ENCODE results near the gene ERRFI1.

ERRFI1 gene

DNA sequence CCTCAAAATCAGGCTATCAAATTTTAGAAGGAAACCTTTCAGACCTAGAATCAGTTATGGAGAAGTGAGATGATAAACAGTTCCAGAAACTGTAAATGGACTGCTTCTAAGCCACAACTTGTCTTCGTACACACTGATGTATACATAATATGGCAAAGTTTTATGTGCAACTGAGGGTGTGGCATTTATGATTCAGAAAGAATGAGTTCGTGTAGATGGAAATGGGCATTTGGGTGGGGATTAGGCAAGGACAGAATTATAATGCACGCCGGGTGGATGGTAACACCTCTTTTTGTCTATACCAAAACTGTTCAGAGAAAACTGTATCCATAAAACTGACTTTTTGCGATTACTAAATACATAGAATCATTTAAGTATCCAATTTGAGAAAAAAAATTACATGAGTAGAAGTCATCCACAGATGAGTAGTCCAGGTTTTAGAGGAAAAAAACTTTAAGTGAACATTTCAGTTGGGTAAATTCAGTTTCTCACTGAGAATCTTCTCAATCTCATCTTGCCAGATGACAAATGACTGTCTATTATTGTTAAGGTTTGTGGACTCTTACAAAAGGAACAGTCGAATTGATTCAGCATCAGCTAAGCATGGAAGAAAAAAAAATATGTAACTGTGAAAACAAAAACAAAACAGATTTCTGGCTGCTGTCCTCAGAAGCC is 22.5 kb downstream of the ERRFI1 start:
- DNase-seq (ENCODE audit: low read depth in 2 of 2), result no peak

- no peak for DNase-seq (ENCODE audit: low read depth in 2 of 2)
Observed at GRCh38 chr1:8002921-8003320, 23.2 kb downstream of the ERRFI1 start.

- DNase-seq (ENCODE audit: low read depth in 2 of 2), result no peak
Observed at GRCh38 chr1:8002329-8002910, 23.7 kb downstream of the ERRFI1 start.

- no peak for DNase-seq (ENCODE audit: low read depth in 2 of 2)
Observed at GRCh38 chr1:7995437-7995836, 30.7 kb downstream of the ERRFI1 start.

DNA sequence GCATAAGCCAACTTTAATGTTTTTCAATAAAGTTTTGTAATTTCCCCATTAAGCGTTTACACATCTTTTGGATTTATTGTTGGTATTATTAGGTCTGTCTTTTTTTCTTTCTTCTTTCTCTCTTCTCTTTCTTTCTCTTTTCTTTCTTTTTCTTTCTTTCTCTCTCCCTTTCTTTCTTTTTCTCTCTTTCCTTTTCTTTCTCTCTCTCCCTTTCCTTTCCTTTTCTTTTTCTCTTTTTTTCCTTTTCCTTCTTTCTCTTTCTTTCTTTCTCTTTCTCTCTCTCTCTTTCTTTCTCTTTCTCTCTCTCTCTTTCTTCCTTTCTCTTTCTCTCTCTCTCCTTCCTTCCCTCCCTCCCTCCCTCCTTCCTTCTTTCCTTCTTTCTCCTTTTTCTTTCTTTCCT is 31.3 kb downstream of the ERRFI1 start:
- no peak for DNase-seq (ENCODE audit: low read depth in 2 of 2)

- DNase-seq (ENCODE audit: low read depth in 2 of 2), result no peak
Observed at GRCh38 chr1:7993593-7994479, 32.3 kb downstream of the ERRFI1 start.

DNA sequence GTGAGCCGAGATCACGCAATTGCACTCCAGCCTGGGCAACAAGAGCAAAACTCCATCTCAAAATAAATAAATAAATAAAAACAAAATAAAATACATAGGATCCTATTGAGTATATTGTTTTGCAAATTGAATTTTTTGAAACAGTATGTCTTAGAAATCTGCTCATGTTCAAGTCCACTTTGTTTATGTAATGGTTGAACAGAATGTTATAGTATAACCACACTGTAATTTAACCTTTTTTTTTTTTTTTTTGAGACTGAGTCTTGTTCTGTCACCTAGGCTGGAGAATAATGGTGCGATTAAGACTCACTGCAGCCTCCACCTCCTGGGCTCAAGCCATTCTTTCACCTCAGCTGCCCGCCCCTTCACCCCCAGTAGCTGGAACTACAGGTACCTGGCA is 33.2 kb downstream of the ERRFI1 start:
- no peak for DNase-seq (ENCODE audit: low read depth in 2 of 2)

DNA sequence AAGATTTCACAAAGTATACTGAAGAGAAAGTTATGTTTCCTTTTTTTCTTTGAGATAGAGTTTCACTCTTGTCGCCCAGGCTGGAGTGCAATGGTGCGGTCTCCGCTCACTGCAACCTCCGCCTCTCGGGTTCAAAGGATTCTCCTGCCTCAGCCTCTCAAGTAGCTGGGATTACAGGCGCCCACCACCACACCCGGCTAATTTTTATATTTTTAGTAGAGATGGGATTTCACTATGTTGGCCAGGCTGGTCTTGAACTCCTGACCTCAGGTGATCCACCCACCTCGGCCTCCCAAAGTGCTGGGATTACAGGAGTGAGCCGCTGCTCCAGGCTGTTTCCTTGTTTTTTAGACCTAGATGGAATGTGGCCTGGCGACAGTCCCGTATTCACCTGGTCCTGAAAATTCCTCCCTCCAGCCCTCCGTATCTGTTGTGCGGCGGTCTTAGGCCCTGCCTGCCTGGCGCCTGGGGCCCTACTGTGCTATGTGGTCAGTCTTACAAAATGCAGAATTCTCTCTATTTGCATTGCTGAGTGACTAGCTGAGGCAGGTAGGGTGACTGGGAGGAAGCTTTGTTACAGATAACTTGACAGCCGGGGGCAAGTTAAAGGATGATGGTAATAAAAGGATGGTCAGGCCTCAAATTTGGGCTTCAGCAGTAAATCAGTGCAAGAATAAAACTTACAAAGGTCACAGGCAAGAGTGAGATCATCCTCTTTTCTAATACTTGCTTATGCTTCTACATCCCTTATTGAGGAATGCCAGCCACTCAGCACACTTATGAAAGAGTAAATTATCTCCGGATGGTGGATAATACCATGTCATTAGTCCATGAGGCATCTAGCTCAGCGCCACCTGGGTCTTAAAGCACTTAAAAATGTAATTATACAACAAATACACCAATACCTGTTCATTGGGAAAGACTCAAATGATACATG is 34.3 kb downstream of the ERRFI1 start:
- no peak for DNase-seq (ENCODE audit: low read depth in 2 of 2)

- no peak for DNase-seq (ENCODE audit: low read depth in 2 of 2)
Observed at GRCh38 chr1:7989762-7990428, 36.2 kb downstream of the ERRFI1 start.

- no peak for DNase-seq (ENCODE audit: low read depth in 2 of 2)
Observed at GRCh38 chr1:7988576-7988975, 37.5 kb downstream of the ERRFI1 start.

GRCh38 chr1:7987528-7987927 is 38.6 kb downstream of the ERRFI1 start:
- DNase-seq (ENCODE audit: low read depth in 2 of 2), result no peak

GRCh38 chr1:7985851-7986612 is 40.1 kb downstream of the ERRFI1 start:
- no peak for DNase-seq (ENCODE audit: low read depth in 2 of 2)

DNA sequence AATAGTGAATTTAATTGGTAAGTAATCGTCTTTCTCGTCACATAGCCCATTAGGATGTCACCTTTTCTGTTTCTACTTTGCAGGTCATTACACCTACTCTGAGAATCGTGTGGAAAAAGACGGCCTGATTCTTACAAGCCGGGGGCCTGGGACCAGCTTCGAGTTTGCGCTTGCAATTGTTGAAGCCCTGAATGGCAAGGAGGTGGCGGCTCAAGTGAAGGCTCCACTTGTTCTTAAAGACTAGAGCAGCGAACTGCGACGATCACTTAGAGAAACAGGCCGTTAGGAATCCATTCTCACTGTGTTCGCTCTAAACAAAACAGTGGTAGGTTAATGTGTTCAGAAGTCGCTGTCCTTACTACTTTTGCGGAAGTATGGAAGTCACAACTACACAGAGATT is 41.3 kb downstream of the ERRFI1 start:
- no peak for DNase-seq (ENCODE audit: low read depth in 2 of 2)

- DNase-seq (ENCODE audit: low read depth in 2 of 2), result no peak
Observed at GRCh38 chr1:7983086-7983778, 42.9 kb downstream of the ERRFI1 start.

- no peak for DNase-seq (ENCODE audit: low read depth in 2 of 2)
Observed at GRCh38 chr1:7980984-7981383, 45.1 kb downstream of the ERRFI1 start.

DNA sequence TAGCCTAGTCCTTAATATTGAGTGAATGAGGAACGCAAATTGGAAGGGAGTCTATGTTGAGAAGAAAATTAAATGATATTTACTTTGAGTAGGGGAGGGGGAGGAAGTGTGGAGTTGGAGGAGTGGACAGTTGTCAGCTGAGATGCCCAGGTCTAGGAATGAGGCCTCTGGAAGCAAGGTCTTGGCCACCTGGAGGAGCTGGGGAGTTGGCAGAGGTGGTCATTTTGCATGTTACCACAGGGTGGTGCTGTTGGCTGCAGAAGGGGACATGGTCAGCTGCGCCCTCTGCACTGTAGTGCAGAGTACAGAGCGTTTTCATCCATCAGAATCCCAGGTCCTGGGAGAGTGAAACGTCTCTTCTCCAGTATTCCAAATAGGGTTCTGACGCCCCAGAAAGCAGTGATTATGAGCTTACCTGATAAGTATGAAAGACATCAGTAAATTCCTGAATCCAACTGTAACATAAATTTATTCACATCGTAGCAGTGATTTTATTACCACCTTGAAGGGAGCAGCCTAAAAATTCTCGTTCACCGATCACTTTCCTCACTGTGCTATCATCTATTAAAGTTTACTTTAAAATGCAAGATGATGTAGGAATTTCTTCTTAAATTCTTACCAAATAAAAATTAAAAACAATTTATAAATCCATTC is 50.8 kb downstream of the ERRFI1 start:
- no peak for DNase-seq (ENCODE audit: low read depth in 2 of 2)

DNA sequence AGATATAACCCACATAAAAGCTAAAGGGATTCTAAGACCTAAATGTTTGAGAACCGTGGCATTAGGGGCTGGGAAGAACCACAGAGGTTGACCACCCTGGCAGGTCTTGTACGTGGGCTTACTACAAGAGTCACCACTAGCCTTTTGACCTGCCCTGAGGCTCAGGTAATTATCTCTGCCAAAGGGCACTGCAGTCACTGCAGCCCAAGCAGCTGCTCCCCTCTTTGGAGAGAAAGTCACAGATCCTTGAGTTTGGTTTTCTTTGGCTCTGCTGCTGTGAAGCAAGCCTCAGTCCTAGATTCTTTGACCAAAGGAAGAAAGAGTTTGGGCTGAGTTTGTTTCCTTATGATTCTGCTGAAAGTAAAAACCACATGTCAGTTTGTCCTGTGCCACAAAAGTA is 53.0 kb downstream of the ERRFI1 start:
- no peak for DNase-seq (ENCODE audit: low read depth in 2 of 2)

- DNase-seq (ENCODE audit: low read depth in 2 of 2), result no peak
Observed at GRCh38 chr1:7972285-7972684, 53.8 kb downstream of the ERRFI1 start.

- DNase-seq (ENCODE audit: low read depth in 2 of 2), result no peak
Observed at GRCh38 chr1:7971024-7971423, 55.1 kb downstream of the ERRFI1 start.
